GM18867 (cell line): ENCODE results near the gene E2F4.

Experiments
- ATAC-seq: cut with Tn5 transposase; IDR thresholded peaks from one replicate; pipeline ENCODE4 v1.9.1; 2021; ENCODE audit warnings: mild to moderate bottlenecking, moderate library complexity; ENCODE audit not compliant: unreplicated experiment

Gene E2F4

GRCh38 chr16:67157892-67158635 lies 33.9 kb upstream of the E2F4 start:
- ATAC-seq = no peak

GRCh38 chr16:67158637-67159600 lies 33.0 kb upstream of the E2F4 start:
- ATAC-seq = peak; percentile 39

- no peak for ATAC-seq
Measured at GRCh38 chr16:67161595-67162058, 30.3 kb upstream of the E2F4 start.

- no peak for ATAC-seq
Measured at GRCh38 chr16:67162506-67163163, 29.3 kb upstream of the E2F4 start.

GRCh38 chr16:67163164-67163998 lies 28.6 kb upstream of the E2F4 start:
- ATAC-seq = no peak

GRCh38 chr16:67163999-67164558 lies 27.9 kb upstream of the E2F4 start:
- ATAC-seq = no peak

- ATAC-seq = no peak
Measured at GRCh38 chr16:67164599-67165061, 27.3 kb upstream of the E2F4 start, which contains the start of gene HSF4. Gene HSF4, plus strand, starts transcription at chr16:67164745. Its CDS starts 67 bp downstream, at chr16:67164812.

- ATAC-seq = no peak
Measured at GRCh38 chr16:67165121-67166078, 26.6 kb upstream of the E2F4 start.

- ATAC-seq = no peak
Measured at GRCh38 chr16:67166110-67166547, 25.8 kb upstream of the E2F4 start.

- no peak for ATAC-seq
Measured at GRCh38 chr16:67166598-67167168, 25.3 kb upstream of the E2F4 start.

- ATAC-seq = no peak
Measured at GRCh38 chr16:67167588-67167987, 24.4 kb upstream of the E2F4 start.

- no peak for ATAC-seq
Measured at GRCh38 chr16:67169011-67169451, 22.9 kb upstream of the E2F4 start.

GRCh38 chr16:67169642-67170167 lies 22.2 kb upstream of the E2F4 start:
- ATAC-seq = no peak

GRCh38 chr16:67170168-67170948 lies 21.6 kb upstream of the E2F4 start, which contains the start of gene NOL3:
Gene NOL3, plus strand, starts transcription at chr16:67170538.
- ATAC-seq = no peak

GRCh38 chr16:67170949-67171649 lies 20.9 kb upstream of the E2F4 start:
- no peak for ATAC-seq

- no peak for ATAC-seq
Measured at GRCh38 chr16:67173323-67173722, 18.6 kb upstream of the E2F4 start.
